Fibroblast of lung (primary cell): ENCODE data around the gene GBA2. TPM values are rescaled to one million over a fixed set of nuclear protein-coding genes. Genes with fewer than 3 reads are reported as not detected.

Experiments used
- DNase-seq, 2 donors: peaks; one replicate each; pipeline versions ENCODE4 v3.0.0 to v3.0.0-alpha.2; 2010; ENCODE audit warnings: low read depth in 2 of 2
- H2AFZ ChIP-seq: 2 replicates; pipeline ENCODE4 v1.5.1; 2012; ENCODE audit warnings: low read length, control low read depth, inconsistent platforms
- H3K27ac ChIP-seq: 2 replicates; pipeline ENCODE4 v1.5.1; 2011; ENCODE audit warnings: low read length, control low read depth; ENCODE audit not compliant: insufficient read depth
- H3K27me3 ChIP-seq: 2 replicates; pipeline ENCODE4 v1.5.1; 2011; ENCODE audit warnings: mild to moderate bottlenecking, low read length; ENCODE audit not compliant: control insufficient read depth, insufficient read depth
- H3K36me3 ChIP-seq: 2 replicates; pipeline ENCODE4 v1.5.1; 2011; ENCODE audit warnings: low read length; ENCODE audit not compliant: control insufficient read depth, insufficient read depth
- H3K4me1 ChIP-seq: 2 replicates; pipeline ENCODE4 v1.5.1; 2011; ENCODE audit warnings: low read length; ENCODE audit not compliant: control insufficient read depth, insufficient read depth; ENCODE audit errors: extremely low read depth
- H3K4me2 ChIP-seq: 2 replicates; pipeline ENCODE4 v1.5.1; 2011; ENCODE audit warnings: low read length, control low read depth; ENCODE audit not compliant: insufficient read depth; ENCODE audit errors: extremely low read depth
- H3K4me3 ChIP-seq, 4 experiments: fragments of 200-600 bp in 1 of 4; sonication (generic) in 1 of 4; replicated peaks in 1 of 4; 2 replicates each; pipeline ENCODE4 v1.5.1; 2011 to 2016; ENCODE audit warnings: low read length in 4 of 4, low read depth in 3 of 4, mild to moderate bottlenecking in 3 of 4, control low read depth in 2 of 4, inconsistent platforms in 1 of 4, mixed read lengths in 1 of 4; ENCODE audit not compliant: insufficient read depth in 1 of 4; ENCODE audit errors: control extremely low read depth in 1 of 4
- H3K79me2 ChIP-seq: 2 replicates; pipeline ENCODE4 v1.5.1; 2012; ENCODE audit warnings: mild to moderate bottlenecking, low read length, inconsistent platforms; ENCODE audit not compliant: control insufficient read depth, insufficient read depth
- H3K9ac ChIP-seq: 2 replicates; pipeline ENCODE4 v1.5.1; 2011; ENCODE audit warnings: mild to moderate bottlenecking, low read length, control low read depth; ENCODE audit not compliant: insufficient read depth
- H3K9me3 ChIP-seq: 2 replicates; pipeline ENCODE4 v1.5.1; 2012; ENCODE audit warnings: low read depth, low read length; ENCODE audit not compliant: control insufficient read depth, insufficient read depth
- H4K20me1 ChIP-seq: 2 replicates; pipeline ENCODE4 v1.5.1; 2011; ENCODE audit warnings: low read length; ENCODE audit not compliant: control insufficient read depth, insufficient read depth; ENCODE audit errors: extremely low read depth
- EZH2 ChIP-seq: IDR thresholded peaks from 2 replicates; pipeline ENCODE4 v1.5.1; 2012; ENCODE audit warnings: low read length, control low read depth, mild to moderate bottlenecking; ENCODE audit errors: missing control alignments
- polyA plus RNA-seq, 2 donors: library from polyadenylated mRNA; depleted of rRNA in 1 of 2; stranded (reverse) in 1 of 2; unstranded in 1 of 2; fragments of >200 nt; gene quantifications; 2 replicates each; pipeline ENCODE4 v1.2.1, GENCODE V29; 2011 to 2012; ENCODE audit warnings: missing spikeins in 1 of 2
- total RNA-seq: library from RNA; depleted of rRNA; stranded (reverse); fragments of >200 nt; gene quantifications from 2 replicates; pipeline ENCODE4 v1.2.1, GENCODE V29; 2014
- TF ChIP-seq, protein P1 (sequence below), 2 donors: IDR thresholded peaks in 1 of 2; conservative IDR thresholded peaks in 1 of 2; 1 replicate in 1 of 2; 2 replicates in 1 of 2; pipeline ENCODE4 v1.5.1; 2011 to 2012; ENCODE audit warnings: low read length in 2 of 2, control low read depth in 1 of 2, inconsistent platforms in 1 of 2, low read depth in 1 of 2, mild to moderate bottlenecking in 1 of 2

GBA2 gene
- total and polyA plus RNA-seq, 2 donors (not counting 1 experiment from before 2014, with no cell fraction given): 23.9 to 25.5 TPM

DNA sequence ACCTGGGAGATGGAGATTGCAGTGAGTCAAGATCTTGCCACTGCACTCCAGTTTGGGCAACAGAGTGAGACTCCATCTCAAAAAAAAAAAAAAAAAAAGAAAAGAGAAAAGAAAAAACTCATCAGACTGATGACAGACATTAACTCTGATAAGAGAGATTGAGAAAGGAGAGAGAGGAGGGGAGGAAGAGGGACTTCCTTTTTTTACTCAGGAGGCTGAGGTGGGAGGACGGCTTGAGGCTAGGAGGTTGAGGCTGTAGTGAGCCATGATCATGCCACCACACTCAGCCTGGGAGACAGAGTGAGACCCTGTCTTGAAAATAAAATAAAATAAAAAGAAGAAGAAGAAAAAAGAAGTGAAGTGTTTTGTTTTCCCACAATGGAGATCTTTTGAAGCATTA, 14.8 kb upstream of the GBA2 start:
- no peak for DNase-seq
- no peaks in the 10 kb centered on the region for H3K9me3 ChIP-seq

DNA sequence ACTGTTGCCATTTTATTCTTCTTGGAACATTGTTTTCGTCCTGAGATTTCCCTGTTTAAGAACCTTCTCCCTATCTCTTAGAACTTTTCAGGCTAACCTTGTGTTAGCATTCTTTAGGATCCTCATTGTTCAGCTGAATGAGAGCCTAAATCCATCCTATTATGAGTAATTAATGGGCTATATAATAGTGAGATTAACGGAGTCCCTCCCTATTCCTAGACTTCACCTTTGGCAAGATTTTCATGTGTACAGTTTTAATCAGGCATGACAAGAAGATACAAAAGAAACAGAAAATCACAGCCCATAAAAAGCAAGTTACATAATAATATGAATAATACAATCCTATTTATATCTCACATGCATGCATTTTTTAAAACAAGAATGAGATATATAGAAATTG, 14.2 kb upstream of the GBA2 start:
- no peaks in the 10 kb centered on the region for H3K4me1 ChIP-seq
- no peaks in the 10 kb centered on the region for H3K36me3 ChIP-seq
- no peak overlapping the region for H3K4me3 ChIP-seq
- no peak overlapping the region for H3K9ac ChIP-seq
- no peaks in the 10 kb centered on the region for H3K79me2 ChIP-seq
- no peak overlapping the region for H3K4me2 ChIP-seq
- H4K20me1 ChIP-seq: no peaks in the 10 kb centered on the region
- no peaks in the 10 kb centered on the region for H3K27me3 ChIP-seq
- H3K27ac ChIP-seq: no peak overlapping the region
- H3K9me3 ChIP-seq: no peaks in the 10 kb centered on the region
- no peak for DNase-seq
- TF ChIP-seq, protein P1, sequence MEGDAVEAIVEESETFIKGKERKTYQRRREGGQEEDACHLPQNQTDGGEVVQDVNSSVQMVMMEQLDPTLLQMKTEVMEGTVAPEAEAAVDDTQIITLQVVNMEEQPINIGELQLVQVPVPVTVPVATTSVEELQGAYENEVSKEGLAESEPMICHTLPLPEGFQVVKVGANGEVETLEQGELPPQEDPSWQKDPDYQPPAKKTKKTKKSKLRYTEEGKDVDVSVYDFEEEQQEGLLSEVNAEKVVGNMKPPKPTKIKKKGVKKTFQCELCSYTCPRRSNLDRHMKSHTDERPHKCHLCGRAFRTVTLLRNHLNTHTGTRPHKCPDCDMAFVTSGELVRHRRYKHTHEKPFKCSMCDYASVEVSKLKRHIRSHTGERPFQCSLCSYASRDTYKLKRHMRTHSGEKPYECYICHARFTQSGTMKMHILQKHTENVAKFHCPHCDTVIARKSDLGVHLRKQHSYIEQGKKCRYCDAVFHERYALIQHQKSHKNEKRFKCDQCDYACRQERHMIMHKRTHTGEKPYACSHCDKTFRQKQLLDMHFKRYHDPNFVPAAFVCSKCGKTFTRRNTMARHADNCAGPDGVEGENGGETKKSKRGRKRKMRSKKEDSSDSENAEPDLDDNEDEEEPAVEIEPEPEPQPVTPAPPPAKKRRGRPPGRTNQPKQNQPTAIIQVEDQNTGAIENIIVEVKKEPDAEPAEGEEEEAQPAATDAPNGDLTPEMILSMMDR (conservative IDR thresholded peaks at IDR 0.05 in 1 of 2, IDR thresholded peaks at IDR 0.05 in 1 of 2; ENCODE audit: low read depth in 1 of 2, low read length in 2 of 2): no peak
- TF ChIP-seq EZH2: no peak
- H2AFZ ChIP-seq: no peak overlapping the region

More for the DNA sequence above, 14.8 kb upstream of the GBA2 start:
- Histone ChIP-seq H3K9ac (no peak overlapping the region), H3K27ac (no peak overlapping the region), H3K4me3 (no peak overlapping the region), H3K36me3 (no peaks in the 10 kb centered on the region), H3K4me2 (no peak overlapping the region), H2AFZ (no peak overlapping the region), H3K27me3 (no peaks in the 10 kb centered on the region), H3K79me2 (no peaks in the 10 kb centered on the region), H4K20me1 (no peaks in the 10 kb centered on the region), H3K4me1 (no peaks in the 10 kb centered on the region)
- no peak for TF ChIP-seq EZH2
- TF ChIP-seq, protein P1 (conservative IDR thresholded peaks at IDR 0.05 in 1 of 2, IDR thresholded peaks at IDR 0.05 in 1 of 2; ENCODE audit: low read depth in 1 of 2, low read length in 2 of 2): no peak

DNA sequence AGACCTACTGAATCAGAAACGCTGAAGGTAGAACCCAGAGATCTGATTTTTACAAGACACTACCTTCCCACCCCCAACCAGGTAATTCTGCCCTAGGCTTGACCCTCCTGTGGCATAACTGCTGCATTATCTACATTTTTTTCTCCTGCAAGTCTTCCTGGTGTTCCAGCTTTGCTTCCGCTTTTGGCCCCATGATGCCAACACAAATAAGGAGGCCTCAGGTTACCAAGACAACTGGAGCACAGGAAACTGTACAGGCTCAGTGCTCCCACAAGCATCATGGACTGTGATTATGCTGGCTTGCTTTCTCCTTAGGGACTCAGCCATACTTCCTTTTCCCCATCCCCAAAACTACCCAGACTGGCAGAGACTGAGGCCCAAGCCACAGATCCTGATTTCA, 11.6 kb upstream of the GBA2 start:
- peak in 1 of 2 donors; percentile 75 for DNase-seq
- Histone ChIP-seq H3K36me3 (no peaks in the 10 kb centered on the region), H3K9ac (no peak overlapping the region), H3K27ac (no peak overlapping the region), H3K9me3 (no peaks in the 10 kb centered on the region), H3K79me2 (no peaks in the 10 kb centered on the region), H3K4me2 (no peak overlapping the region), H4K20me1 (no peaks in the 10 kb centered on the region), H3K4me3 (no peak overlapping the region), H2AFZ (no peak overlapping the region), H3K27me3 (peaks cover 2% of the 10 kb centered on the region), H3K4me1 (peaks cover 7% of the 10 kb centered on the region)
- TF ChIP-seq, protein P1 (conservative IDR thresholded peaks at IDR 0.05 in 1 of 2, IDR thresholded peaks at IDR 0.05 in 1 of 2; ENCODE audit: low read depth in 1 of 2, low read length in 2 of 2): no peak
- TF ChIP-seq EZH2: no peak
